ENCODE results near the gene SKAP1. TPM values are rescaled to one million over a fixed set of nuclear protein-coding genes. Genes with fewer than 3 reads are reported as not detected.

The SKAP1 gene
- total and polyA plus RNA-seq, 12 donors = 3.2 to 117 (median 10.7) TPM

DNA sequence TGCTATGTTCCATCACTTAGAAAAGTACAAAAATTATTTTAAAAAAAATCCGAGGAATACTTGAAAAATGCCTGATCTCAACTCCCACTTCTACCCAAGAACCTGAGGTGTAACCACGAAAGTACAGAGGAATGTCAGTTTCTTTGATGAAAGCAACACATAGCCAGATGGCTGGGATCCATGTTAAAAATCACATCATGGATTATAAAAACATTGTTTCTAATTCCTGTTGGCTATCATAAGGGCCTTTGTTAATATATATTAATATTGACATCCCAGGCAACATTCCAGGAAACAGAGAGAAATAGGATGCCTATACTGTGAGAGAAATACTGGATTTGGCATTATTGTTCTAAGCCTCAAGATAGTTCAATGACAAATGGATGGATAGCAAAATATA lies 115.3 kb downstream of the SKAP1 start:
- WGBS, 4 donors = 67 to 82% (median 76%) methylated on average over 2 of the region's 2 CpGs
- H3K4me1 ChIP-seq (replicated peaks in 1 of 2) = no peaks in the 10 kb centered on the region
- H3K36me3 ChIP-seq (replicated peaks in 1 of 2) = no peaks in the 10 kb centered on the region
- no peak overlapping the region for H3K4me3 ChIP-seq
- intact Hi-C loops (cut with DNase I) = no loop called here
- no peak overlapping the region for H3K27ac ChIP-seq
- DNase-seq = no peak
- no peaks in the 10 kb centered on the region for H3K27me3 ChIP-seq
- no peak for TF ChIP-seq CTCF (IDR thresholded peaks at IDR 0.05)
- TF ChIP-seq POLR2A (IDR thresholded peaks at IDR 0.05) = no peak
- H3K9me3 ChIP-seq (replicated peaks in 1 of 3) = no peaks in the 10 kb centered on the region

- Histone ChIP-seq H3K4me1 (replicated peaks in 1 of 2) (peaks cover 0 to 5% of the 10 kb centered on the region in 2 donors), H3K4me3 (no peak overlapping the region), H3K9me3 (replicated peaks in 1 of 3) (no peaks in the 10 kb centered on the region), H3K27me3 (no peaks in the 10 kb centered on the region), H3K27ac (no peak overlapping the region), H3K36me3 (replicated peaks in 1 of 2) (no peaks in the 10 kb centered on the region)
- TF ChIP-seq POLR2A (IDR thresholded peaks at IDR 0.05) (no peak), CTCF (IDR thresholded peaks at IDR 0.05) (no peak)
- 67 to 82% (median 74%) methylated on average over 8 of the region's 8 CpGs for WGBS, 4 donors
- intact Hi-C loops (cut with DNase I) = no loop called here
- DNase-seq = no peak
Observed at GRCh38 chr17:48313096-48313755, 116.8 kb downstream of the SKAP1 start.

DNA sequence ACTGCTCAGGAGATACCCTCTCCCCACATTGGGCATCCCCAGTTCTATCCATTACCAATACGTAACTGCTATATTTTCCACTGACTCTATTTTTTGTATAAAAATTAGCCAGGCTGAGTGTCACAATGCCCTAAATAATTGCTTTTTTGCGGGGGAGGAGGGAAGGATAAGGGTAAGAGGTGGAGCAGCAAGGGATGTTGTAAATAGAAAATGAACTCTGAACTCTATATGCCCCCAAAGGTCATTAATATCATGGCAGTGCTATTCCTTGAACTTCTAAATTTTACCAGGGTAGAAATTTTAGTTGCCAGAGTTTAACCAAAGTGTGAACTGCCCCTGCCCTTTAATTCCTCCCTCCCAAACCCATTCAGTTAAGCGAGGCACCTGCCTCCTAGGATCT lies 118.7 kb downstream of the SKAP1 start:
- 73 to 85% (median 84%) methylated on average over 3 of the region's 3 CpGs for WGBS, 4 donors
- Histone ChIP-seq H3K27me3 (no peaks in the 10 kb centered on the region), H3K27ac (no peak overlapping the region), H3K4me3 (no peak overlapping the region), H3K36me3 (replicated peaks in 1 of 2) (no peaks in the 10 kb centered on the region), H3K4me1 (replicated peaks in 1 of 2) (peaks cover 0 to 9% of the 10 kb centered on the region in 2 donors), H3K9me3 (replicated peaks in 1 of 3) (no peaks in the 10 kb centered on the region)
- TF ChIP-seq CTCF (IDR thresholded peaks at IDR 0.05) = no peak
- TF ChIP-seq POLR2A (IDR thresholded peaks at IDR 0.05) = no peak
- intact Hi-C loops (cut with DNase I) = no loop called here
- DNase-seq = no peak

DNA sequence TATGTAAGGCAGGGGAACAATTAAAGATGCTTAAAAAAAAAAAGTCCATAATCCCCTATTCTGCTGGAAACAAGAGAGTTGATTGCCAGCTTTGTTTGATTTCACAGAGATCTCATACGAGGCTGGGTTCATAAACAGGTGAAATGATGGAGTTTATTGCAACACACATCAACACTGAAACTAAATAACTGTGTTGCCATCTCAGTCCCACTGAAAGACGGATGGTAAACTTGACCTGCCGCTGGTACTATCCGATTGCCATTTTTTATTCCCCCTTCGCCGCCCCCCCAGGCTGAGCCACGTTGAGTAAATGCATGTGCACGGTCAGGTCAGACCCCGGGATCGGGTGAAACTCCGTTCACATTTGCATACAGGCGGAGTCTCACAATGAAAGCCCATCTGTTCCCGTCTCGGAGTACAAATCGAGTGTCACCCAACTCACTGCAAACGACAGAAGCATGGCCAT lies 119.2 kb downstream of the SKAP1 start:
- TF ChIP-seq POLR2A (IDR thresholded peaks at IDR 0.05) (no peak), CTCF (IDR thresholded peaks at IDR 0.05) (no peak)
- H3K9me3 ChIP-seq (replicated peaks in 1 of 3) = no peaks in the 10 kb centered on the region
- no peaks in the 10 kb centered on the region for H3K36me3 ChIP-seq (replicated peaks in 1 of 2)
- no peaks in the 10 kb centered on the region for H3K27me3 ChIP-seq
- no peak for DNase-seq
- WGBS, 4 donors = 56 to 66% (median 58%) methylated on average over 16 of the region's 16 CpGs
- H3K4me3 ChIP-seq = no peak overlapping the region
- peaks cover 0 to 9% of the 10 kb centered on the region in 2 donors for H3K4me1 ChIP-seq (replicated peaks in 1 of 2)
- intact Hi-C loops (cut with DNase I) = no loop called here
- H3K27ac ChIP-seq = no peak overlapping the region
